HG02885 (cell line): Measurements from ENCODE around the gene ACTR5.
"Not testable (repeated sequence)": the region's sequence is repeated elsewhere in the genome, so short reads cannot be mapped to it uniquely, and the experiment has no call there.

ENCODE experiments used
- ATAC-seq: cut with Tn5 transposase; IDR thresholded peaks from one replicate; pipeline ENCODE4 v1.9.1; 2021; ENCODE audit warnings: mild to moderate bottlenecking; ENCODE audit not compliant: unreplicated experiment, poor library complexity

ACTR5 gene

DNA sequence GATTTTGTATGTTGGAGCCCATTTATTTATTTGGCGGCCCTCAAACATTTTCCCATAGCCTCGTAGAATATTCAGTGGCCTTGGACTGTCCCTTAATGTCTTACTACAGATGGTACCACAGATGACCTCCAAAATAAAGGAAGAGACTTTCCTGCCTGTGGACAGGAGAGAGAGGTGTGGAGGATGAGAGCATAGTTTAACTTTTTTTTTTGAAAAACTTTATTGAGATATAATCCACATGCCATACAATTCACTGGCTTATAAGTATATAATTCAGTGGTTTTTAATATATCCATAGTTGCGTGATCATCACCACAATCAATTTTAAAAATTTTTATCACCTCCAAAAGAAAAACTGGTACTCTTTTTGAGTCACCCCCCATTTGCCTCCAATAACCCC, 52.6 kb downstream of the ACTR5 start:
- ATAC-seq, result no peak

DNA sequence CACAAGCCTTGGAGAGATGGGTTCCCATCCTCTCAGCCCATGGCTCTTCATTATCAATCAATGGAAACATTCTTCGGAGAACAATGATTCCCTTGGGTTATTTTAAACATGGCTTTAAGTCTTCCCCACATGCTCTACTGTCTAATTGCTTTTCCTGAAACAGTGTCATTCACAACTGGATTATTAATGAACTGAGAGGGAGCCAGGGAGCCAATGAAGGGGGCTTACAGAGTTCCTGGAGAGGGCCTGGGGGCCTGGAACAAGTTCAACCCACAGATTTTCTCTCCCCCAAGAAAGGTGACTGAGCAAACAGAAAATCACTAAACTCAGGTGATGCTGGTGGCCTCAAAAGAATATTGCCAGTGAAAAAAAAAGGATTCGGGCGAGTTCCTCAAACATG, 56.0 kb downstream of the ACTR5 start:
- ATAC-seq, result no peak

DNA sequence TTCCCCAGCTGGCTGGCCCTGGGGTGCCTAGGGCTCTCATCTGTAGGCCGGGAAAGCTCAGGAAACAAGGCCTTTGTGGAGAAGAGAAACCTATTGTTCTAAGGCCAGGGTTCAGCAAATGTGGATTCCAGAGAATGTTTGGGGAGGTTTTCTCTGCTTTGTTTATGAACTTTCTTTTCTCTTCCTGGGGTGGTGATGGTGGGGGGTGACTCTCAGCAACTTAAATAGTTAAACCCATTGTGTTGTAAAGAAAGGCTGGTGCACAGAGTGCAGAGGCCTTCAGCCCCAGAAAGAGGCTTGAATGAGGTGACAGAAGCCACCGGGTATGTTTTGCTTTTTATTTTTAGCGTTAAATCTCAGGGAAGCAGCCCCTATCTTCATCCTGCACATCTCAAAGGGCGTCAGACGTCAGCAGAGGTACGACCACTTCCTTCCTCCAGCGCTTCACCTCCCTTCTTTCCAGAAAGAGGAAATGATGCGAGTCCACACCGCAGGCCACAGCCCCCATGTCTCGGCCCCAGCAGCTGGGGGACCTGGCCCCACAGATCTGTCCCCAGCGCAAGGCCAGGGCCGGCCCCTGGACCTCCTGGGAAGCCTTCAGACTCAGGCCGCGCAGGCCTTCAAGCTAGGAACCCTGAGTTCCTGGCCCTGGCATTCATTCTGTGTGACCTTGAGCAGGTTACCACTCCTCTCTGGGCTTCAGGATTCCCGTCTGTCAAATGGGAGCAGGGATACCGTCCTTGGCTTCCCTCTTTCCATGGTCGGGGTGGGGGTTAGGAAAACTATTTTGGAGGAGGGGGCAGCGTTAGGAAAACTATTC, 56.6 kb downstream of the ACTR5 start:
- no peak for ATAC-seq

DNA sequence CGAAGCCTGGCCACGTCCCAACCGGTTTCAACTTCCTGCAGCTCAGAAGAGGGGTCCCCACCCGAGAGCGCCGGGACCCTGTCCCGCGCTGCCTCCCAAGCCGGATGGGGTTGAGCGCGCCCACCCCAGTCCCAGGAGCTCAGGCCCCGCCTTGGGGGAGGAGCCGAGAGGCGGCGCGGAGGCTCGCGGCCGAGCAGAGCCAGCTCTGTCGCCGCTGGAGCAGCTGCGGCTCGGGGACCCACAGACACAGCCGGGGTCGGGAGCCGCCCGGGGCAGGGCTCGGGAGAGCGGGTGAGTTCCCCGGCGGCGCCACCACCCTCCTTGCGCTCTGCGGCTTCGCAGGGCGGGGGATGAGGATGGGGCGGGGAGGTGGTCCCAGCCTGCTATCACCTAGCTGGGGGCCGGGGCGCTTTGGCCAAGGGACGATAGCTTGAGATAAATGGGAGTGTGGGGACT, 57.3 kb downstream of the ACTR5 start, which contains the start of gene PPP1R16B:
Gene PPP1R16B, plus strand, starts transcription at position 196 of the 456 bp plus-strand sequence. CDS start 30,229 bp downstream, outside the sequence.
- peak; percentile 62 for ATAC-seq

DNA sequence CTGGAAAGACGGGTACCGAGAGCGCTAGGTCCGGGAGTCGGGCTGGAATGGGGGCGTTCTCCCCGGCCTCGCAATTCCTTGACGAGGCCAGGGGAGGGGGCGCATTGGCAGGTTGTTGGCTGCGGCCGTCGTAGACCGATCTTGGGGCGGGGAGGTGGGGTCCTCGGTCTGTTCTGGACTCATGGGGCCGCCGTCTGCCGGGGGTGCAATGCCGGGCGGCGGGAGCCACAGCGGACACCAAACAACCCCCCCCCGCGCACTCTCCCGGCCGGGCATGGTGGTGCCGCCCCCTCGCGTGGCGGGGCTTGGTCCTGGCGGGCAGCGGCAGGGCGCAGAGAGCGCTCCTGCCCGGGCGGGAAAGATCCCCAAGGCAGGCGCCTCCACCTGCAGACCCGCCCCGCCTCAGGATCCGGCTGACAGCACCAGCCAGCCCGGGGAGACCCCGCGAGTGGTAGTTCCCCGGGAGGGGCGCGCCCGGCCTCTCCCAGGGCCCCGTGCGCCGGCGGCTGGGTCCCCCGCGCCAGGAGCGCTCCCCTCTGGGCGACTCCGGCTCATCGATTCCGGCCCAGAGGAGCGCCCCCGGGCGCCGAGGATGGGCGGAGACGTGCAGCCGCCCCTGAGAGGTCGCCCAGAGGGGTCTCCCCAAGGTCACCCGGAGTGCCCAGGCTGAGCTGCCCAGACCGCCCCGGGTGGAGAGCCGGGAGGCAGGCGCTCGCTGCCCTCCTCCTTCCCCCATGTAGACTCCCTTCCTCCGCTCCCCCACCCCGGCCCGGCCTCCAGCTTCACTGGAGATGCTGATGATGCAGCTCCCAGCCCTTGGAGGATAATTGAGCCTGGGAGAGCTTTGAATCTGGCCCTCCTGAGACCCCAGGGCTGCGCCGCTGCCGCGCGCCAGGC, 57.9 kb downstream of the ACTR5 start:
- no peak for ATAC-seq

GRCh38 chr20:38806855-38807655, 58.8 kb downstream of the ACTR5 start:
- ATAC-seq, result peak; percentile 37

DNA sequence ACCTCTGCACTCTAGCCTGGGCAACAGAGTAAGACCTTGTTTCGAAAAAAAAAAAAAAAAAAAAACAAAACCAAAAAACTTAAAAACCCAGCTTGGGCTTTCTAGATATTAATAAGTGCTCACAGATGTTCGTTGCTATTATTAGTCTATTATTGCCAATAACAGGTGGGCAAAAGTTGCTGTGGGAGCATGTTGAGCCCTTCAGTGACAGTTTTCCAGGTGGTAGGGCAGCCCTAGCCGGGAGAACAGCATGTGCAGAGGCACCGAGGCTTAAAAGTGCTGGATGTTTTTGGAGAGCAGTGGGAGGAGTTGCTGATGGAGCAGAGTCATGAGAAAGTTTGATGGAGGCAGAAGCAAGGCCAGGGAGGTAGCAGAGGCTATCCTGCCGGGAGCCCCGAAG, 61.7 kb downstream of the ACTR5 start:
- no peak for ATAC-seq

GRCh38 chr20:38810926-38811630, 62.8 kb downstream of the ACTR5 start:
- no peak for ATAC-seq

DNA sequence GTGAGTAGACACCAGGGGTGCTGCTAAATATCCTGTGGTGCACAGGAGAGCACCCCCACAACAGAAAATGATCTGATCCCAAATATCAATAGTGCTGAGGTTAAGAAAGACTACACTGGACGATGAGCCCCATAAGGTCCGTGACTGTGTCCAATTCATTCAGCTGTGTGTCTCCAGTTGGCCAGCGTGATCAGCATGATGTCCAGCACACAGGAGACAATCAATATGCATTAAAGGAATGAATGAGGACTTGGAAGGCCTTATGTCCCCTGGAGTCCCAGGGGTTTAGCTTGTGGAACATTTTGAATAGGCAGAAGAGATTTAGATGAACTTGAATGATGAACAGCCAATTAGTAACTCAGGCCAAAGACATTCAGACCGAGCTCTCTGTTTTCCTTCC, 63.5 kb downstream of the ACTR5 start:
- ATAC-seq, result no peak

DNA sequence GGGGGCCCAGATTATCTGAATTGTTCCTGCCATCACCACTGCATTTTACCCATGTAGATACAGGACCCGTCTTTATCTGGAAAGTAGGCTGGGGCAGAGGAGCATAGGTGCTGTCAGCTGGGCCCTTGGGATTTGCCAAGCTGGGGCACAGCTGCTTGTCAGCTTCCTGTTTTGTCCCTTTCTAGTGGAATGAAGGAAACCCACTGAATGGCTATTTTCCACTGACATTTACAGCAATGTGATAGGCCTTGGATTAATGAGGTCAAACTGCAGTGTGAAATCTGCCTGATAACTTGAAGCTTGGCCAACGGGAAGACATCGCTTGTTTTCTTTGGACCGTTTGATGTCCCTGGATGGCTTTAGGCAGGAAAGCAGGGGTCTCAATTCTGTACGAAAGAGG, 63.9 kb downstream of the ACTR5 start:
- ATAC-seq, result no peak

- ATAC-seq, result no peak
These were observed 64.7 kb downstream of the ACTR5 start for GRCh38 chr20:38812709-38813573.

DNA sequence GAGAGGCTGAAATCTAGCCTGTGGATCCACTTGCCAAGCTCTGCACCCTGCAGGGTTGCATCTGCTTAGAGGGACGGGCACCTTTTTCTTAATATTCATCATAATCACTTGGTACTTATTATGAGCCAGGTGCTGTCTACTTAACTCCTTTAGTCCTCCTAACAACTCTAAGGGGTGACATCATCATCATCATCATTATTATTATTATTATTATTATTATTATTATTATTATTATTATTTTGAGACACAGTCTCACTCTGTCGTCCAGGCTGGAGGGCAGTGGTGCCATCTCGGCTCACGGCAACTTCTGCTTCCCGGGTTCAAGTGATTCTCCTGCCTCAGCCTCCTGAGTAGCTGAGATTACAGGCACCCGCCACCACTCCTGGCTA, 65.3 kb downstream of the ACTR5 start:
- ATAC-seq, result not testable (repeated sequence)

DNA sequence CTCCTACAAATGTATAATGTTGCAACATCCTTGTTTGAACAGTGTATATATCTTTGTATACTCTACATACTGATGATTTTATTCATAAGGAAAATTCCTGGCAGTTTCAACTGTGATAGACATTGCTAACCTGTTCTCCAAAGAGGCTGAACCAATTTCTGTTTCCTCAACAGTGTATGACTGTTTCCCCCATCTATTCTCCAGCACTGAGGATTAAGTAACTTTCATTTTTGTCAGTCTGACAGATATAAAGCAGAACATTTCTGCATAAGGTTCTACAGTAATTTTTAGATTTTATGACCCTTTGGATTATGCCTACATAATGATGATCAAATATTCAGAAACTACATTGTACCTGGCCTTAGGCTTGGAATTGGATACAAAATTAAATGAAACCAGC, 67.2 kb downstream of the ACTR5 start:
- no peak for ATAC-seq

- ATAC-seq, result no peak
These were observed 70.1 kb downstream of the ACTR5 start for GRCh38 chr20:38818113-38819065.
